A549 (cell line): ENCODE results near the gene EPB41L2. TPM values are rescaled to one million over a fixed set of nuclear protein-coding genes. Genes with fewer than 3 reads are reported as not detected.

Experiments
- ATAC-seq, 2 experiments: fragments of 200-7000 bp in 1 of 2; fragments of >200 bp in 1 of 2; cut with Nextera tagmentation in 1 of 2; cut with Tn5 transposase in 1 of 2; 3 replicates each; pipeline versions ENCODE4 v1.8.0 to v1.9.1; 2018 to 2020; ENCODE audit warnings: mild to moderate bottlenecking in 1 of 2, moderate library complexity in 1 of 2
- CTCF ChIA-PET: fragments of 300-600 bp; sonication (Branson Sonifier 250); formaldehyde crosslinking; extraction: SDS; loops from one replicate; lab custom pipeline; 2021; ENCODE audit warnings: antibody characterized with exemption, inconsistent platforms; lab: Yijun Ruan, JAX
- POLR2A ChIA-PET: fragments of 350-600 bp; formaldehyde crosslinking; extraction: SDS; loops from one replicate; lab custom pipeline; 2021; ENCODE audit warnings: antibody characterized with exemption, inconsistent platforms; lab: Yijun Ruan, JAX
- DNase-seq, 2 experiments: peaks; one replicate each; pipeline versions ENCODE4 v3.0.0 to v3.0.0-alpha.2; 2011 to 2016; ENCODE audit warnings: low read depth in 1 of 2, low spot score in 1 of 2
- FAIRE-seq: peaks from 2 replicates; lab custom pipeline; 2011; peaks lifted over from hg19 to GRCh38; lab: Jason Lieb, UNC
- H3K27ac ChIP-seq, 2 experiments: fragments of >200 bp; sonication (Bioruptor Twin); formaldehyde crosslinking; 3 replicates each; pipeline ENCODE4 v1.5.1; 2016 to 2017
- H3K4me1 ChIP-seq: fragments of >200 bp; sonication (Bioruptor Twin); formaldehyde crosslinking; 3 replicates; pipeline ENCODE4 v1.6.1; 2016
- H3K4me2 ChIP-seq: fragments of >200 bp; sonication (Bioruptor Twin); formaldehyde crosslinking; 3 replicates; pipeline ENCODE4 v1.6.1; 2016
- H3K4me3 ChIP-seq: fragments of >200 bp; sonication (Bioruptor Twin); formaldehyde crosslinking; 3 replicates; pipeline ENCODE4 v1.5.1; 2016
- H3K9me3 ChIP-seq: fragments of >200 bp; sonication (Bioruptor Twin); formaldehyde crosslinking; 3 replicates; pipeline ENCODE4 v1.6.1; 2016
- CBX2 ChIP-seq: fragments of 200-600 bp; sonication (generic); IDR thresholded peaks from 2 replicates; pipeline ENCODE4 v1.6.1; 2016; ENCODE audit warnings: low read depth, mild to moderate bottlenecking, borderline replicate concordance
- CBX8 ChIP-seq: fragments of 200-600 bp; sonication (generic); IDR thresholded peaks from 2 replicates; pipeline ENCODE4 v1.6.1; 2016
- CEBPB ChIP-seq, 2 experiments: fragments of >200 bp in 1 of 2; sonication (Bioruptor Twin) in 1 of 2; formaldehyde crosslinking in 1 of 2; IDR thresholded peaks; 2 replicates each; pipeline ENCODE4 v1.6.1; 2012 to 2016
- CHD2 ChIP-seq: fragments of 150-350 bp; IDR thresholded peaks from 2 replicates; pipeline ENCODE4 v1.6.1; 2014; ENCODE audit warnings: low read length; ENCODE audit not compliant: partially characterized antibody
- EHF ChIP-seq: fragments of 250-450 bp; sonication (Bioruptor Pico); IDR thresholded peaks from 2 replicates; pipeline ENCODE4 v1.5.0; 2020; ENCODE audit warnings: mild to moderate bottlenecking
- EP300 ChIP-seq, 2 experiments: fragments of >200 bp; sonication (Bioruptor Twin); formaldehyde crosslinking; IDR thresholded peaks; 2 replicates in 1 of 2; 3 replicates in 1 of 2; pipeline ENCODE4 v1.6.1; 2016 to 2017
- FOSL2 ChIP-seq, 2 experiments: fragments of 450-650 bp in 1 of 2; fragments of >200 bp in 1 of 2; sonication (Bioruptor Twin) in 1 of 2; formaldehyde crosslinking; IDR thresholded peaks; 2 replicates each; pipeline versions ENCODE4 v1.5.0 to v1.6.1; 2016 to 2020; ENCODE audit warnings: mild to moderate bottlenecking in 1 of 2, moderate library complexity in 1 of 2
- HDAC2 ChIP-seq: fragments of 200-600 bp; sonication (generic); IDR thresholded peaks from 2 replicates; pipeline ENCODE4 v1.6.1; 2016
- HEYL ChIP-seq: fragments of 250-450 bp; sonication (Bioruptor Pico); IDR thresholded peaks from 2 replicates; pipeline ENCODE4 v1.8.0; 2021; ENCODE audit warnings: mild to moderate bottlenecking, moderate library complexity
- HOXA7 ChIP-seq: fragments of 250-450 bp; sonication (Bioruptor Pico); IDR thresholded peaks from 2 replicates; pipeline ENCODE4 v1.5.0; 2020; ENCODE audit warnings: mild to moderate bottlenecking, moderate library complexity
- HOXB5 ChIP-seq: fragments of 250-450 bp; sonication (Bioruptor Pico); IDR thresholded peaks from 2 replicates; pipeline ENCODE4 v1.5.0; 2020; ENCODE audit warnings: mild to moderate bottlenecking, moderate library complexity
- KDM5A ChIP-seq: fragments of 200-600 bp; sonication (generic); IDR thresholded peaks from 2 replicates; pipeline ENCODE4 v1.6.1; 2016; ENCODE audit warnings: antibody characterized with exemption, mild to moderate bottlenecking
- MAZ ChIP-seq: fragments of 150-350 bp; IDR thresholded peaks from 2 replicates; pipeline ENCODE4 v1.6.1; 2014; ENCODE audit warnings: antibody characterized with exemption, low read depth, low read length, borderline replicate concordance
- MYC ChIP-seq: IDR thresholded peaks from 2 replicates; pipeline ENCODE4 v1.6.1; 2012; ENCODE audit warnings: mild to moderate bottlenecking, inconsistent platforms, low read length, improper control_type of control experiment, borderline replicate concordance
- NFE2L2 ChIP-seq: fragments of 150-350 bp; conservative IDR thresholded peaks from 2 replicates; pipeline ENCODE4 v1.6.1; 2014; ENCODE audit warnings: low read length
- NPAS2 ChIP-seq: fragments of 250-450 bp; sonication (Bioruptor Pico); IDR thresholded peaks from 2 replicates; pipeline ENCODE4 v1.8.0; 2022; ENCODE audit warnings: mild to moderate bottlenecking, moderate library complexity, borderline replicate concordance
- POLR2A ChIP-seq: IDR thresholded peaks from 2 replicates; pipeline ENCODE4 v1.6.1; 2012; ENCODE audit warnings: mild to moderate bottlenecking, low read length
- POLR2AphosphoS2 ChIP-seq: conservative IDR thresholded peaks from 2 replicates; pipeline ENCODE4 v1.6.1; 2012; ENCODE audit warnings: low read length, improper control_type of control experiment, inconsistent platforms
- RARB ChIP-seq: fragments of 250-450 bp; sonication (Bioruptor Pico); IDR thresholded peaks from 2 replicates; pipeline ENCODE4 v1.8.0; 2021; ENCODE audit warnings: mild to moderate bottlenecking, moderate library complexity
- RCOR1 ChIP-seq: fragments of 150-350 bp; IDR thresholded peaks from 2 replicates; pipeline ENCODE4 v1.6.1; 2014; ENCODE audit warnings: antibody characterized with exemption, low read length, low read depth
- TFCP2L1 ChIP-seq: fragments of 250-450 bp; sonication (Bioruptor Pico); IDR thresholded peaks from 2 replicates; pipeline ENCODE4 v1.5.0; 2021; ENCODE audit warnings: mild to moderate bottlenecking
- ZNF302 ChIP-seq: fragments of 250-450 bp; sonication (Bioruptor Pico); IDR thresholded peaks from 2 replicates; pipeline ENCODE4 v1.9.0; 2021; ENCODE audit warnings: inconsistent platforms, mild to moderate bottlenecking, moderate library complexity
- WGBS: methylation state at CpG from one replicate; pipeline ENCODE4 v1.1.6; 2017; ENCODE audit errors: missing lambda C conversion rate; 5-methylcytosine and 5-hydroxymethylcytosine counted together
- polyA plus RNA-seq, 4 experiments: library from polyadenylated mRNA; depleted of rRNA in 3 of 4; stranded (reverse); fragments of >200 nt; fragmentation: RNase III in 1 of 4; extraction: RNeasy Plus Mini Kit Qiagen cat#74134 plus additional on column Dnase treatment in 1 of 4; gene quantifications; 2 replicates in 3 of 4; 3 replicates in 1 of 4; pipeline ENCODE4 v1.2.3, GENCODE V29; 2011 to 2017
- TF ChIP-seq, protein P1 (sequence below): fragments of 250-450 bp; sonication (Bioruptor Pico); IDR thresholded peaks from 2 replicates; pipeline ENCODE4 v1.5.0; 2021; ENCODE audit warnings: mild to moderate bottlenecking, moderate library complexity, borderline replicate concordance
- TF ChIP-seq, protein P2 (sequence below): fragments of 250-450 bp; sonication (Bioruptor Pico); IDR thresholded peaks from 2 replicates; pipeline ENCODE4 v1.5.0; 2020; ENCODE audit warnings: low read depth, mild to moderate bottlenecking, moderate library complexity
- TF ChIP-seq, protein P3 (sequence below): fragments of >200 bp; sonication (Bioruptor Twin); formaldehyde crosslinking; IDR thresholded peaks from 3 replicates; pipeline ENCODE4 v1.6.1; 2016
- TF ChIP-seq, protein P4 (sequence below): IDR thresholded peaks from 2 replicates; pipeline ENCODE4 v1.6.1; 2012; ENCODE audit warnings: low read depth, borderline replicate concordance
- TF ChIP-seq, protein P5 (sequence below): fragments of >200 bp; sonication (Bioruptor Twin); formaldehyde crosslinking; IDR thresholded peaks from 2 replicates; pipeline ENCODE4 v1.6.1; 2016

Gene EPB41L2
- polyA plus RNA-seq, 2 of the 4 experiments (the other 2 are of a cell fraction) = 42.9 to 50.3 TPM

DNA sequence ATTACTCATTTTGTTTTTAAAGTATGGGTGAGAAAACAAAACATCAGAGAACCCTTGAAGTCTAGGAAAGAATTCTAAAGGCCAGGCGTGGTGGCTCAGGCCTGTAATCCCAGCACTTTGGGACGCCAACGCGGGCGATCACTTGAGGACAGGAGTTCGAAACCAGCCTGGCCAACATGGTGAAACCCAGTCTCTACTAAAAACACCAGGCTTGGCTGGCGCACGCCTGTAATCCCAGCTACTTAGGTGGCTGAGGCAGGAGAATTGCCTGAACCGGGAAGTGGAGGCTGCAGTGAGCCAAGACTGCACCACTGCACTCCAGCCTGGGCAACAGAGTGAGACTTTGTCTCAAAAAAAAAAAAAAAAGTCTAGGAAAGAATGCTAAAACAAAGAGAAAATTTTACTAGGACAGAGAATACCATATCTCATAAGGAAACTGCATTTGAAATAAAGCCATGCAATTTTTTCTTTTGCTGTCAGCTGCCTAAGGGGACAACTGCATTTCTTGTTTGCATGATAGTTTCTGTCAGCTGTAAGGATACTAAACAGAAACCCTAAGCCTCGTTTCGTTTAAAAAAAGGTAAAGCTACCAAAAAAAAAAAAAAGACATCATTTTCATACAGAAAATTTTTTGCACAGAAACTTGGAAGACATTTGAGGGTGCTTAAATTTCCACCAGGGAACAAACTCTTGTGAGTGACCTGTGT, 203.7 kb downstream of the EPB41L2 start:
- DNase-seq (no peak), FAIRE-seq (no peak)
- CTCF ChIA-PET = interaction anchor here (0.6 kb wide), 1 partner anchor 15 kb away, joined by 3 read pairs; no protein-coding TSS in a partner anchor
- Histone ChIP-seq H3K9me3 (no peaks in the 10 kb centered on the region), H3K4me1 (no peaks in the 10 kb centered on the region; the same call in 2 of the 3 replicates), H3K4me2 (no peak overlapping the region)
- POLR2A ChIA-PET = no interaction called here
- TF ChIP-seq CHD2 (no peak), CEBPB (IDR thresholded peaks at IDR 0.05) (no peak), MAZ (no peak), RCOR1 (no peak), TFCP2L1 (CRISPR knock-in tag) (no peak), NPAS2 (no peak), POLR2A (no peak), MYC (no peak), EHF (CRISPR knock-in tag) (no peak), POLR2AphosphoS2 (no peak), ZNF302 (CRISPR knock-in tag) (no peak), HEYL (CRISPR knock-in tag) (no peak), HDAC2 (no peak), KDM5A (no peak), HOXA7 (CRISPR knock-in tag) (no peak), CBX2 (no peak), HOXB5 (CRISPR knock-in tag) (no peak)
- TF ChIP-seq, protein P1, sequence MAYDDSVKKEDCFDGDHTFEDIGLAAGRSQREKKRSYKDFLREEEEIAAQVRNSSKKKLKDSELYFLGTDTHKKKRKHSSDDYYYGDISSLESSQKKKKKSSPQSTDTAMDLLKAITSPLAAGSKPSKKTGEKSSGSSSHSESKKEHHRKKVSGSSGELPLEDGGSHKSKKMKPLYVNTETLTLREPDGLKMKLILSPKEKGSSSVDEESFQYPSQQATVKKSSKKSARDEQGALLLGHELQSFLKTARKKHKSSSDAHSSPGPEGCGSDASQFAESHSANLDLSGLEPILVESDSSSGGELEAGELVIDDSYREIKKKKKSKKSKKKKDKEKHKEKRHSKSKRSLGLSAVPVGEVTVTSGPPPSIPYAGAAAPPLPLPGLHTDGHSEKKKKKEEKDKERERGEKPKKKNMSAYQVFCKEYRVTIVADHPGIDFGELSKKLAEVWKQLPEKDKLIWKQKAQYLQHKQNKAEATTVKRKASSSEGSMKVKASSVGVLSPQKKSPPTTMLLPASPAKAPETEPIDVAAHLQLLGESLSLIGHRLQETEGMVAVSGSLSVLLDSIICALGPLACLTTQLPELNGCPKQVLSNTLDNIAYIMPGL (CRISPR knock-in tag) = no peak
- TF ChIP-seq, all 56 proteins: peak for 0
- Histone ChIP-seq H3K4me3 (no peak overlapping the region), H3K27ac (no peak overlapping the region)
- ATAC-seq = no peak
- WGBS = 92% methylated on average over 11 of the region's 11 CpGs

GRCh38 chr6:130858498-130859160, 204.4 kb downstream of the EPB41L2 start:
- no peak overlapping the region for H3K4me3 ChIP-seq
- no peak for FAIRE-seq
- 87% methylated on average over 2 of the region's 2 CpGs for WGBS
- CTCF ChIA-PET = no interaction called here
- TF ChIP-seq HOXB5 (CRISPR knock-in tag) = no peak
- TF ChIP-seq, protein P2, sequence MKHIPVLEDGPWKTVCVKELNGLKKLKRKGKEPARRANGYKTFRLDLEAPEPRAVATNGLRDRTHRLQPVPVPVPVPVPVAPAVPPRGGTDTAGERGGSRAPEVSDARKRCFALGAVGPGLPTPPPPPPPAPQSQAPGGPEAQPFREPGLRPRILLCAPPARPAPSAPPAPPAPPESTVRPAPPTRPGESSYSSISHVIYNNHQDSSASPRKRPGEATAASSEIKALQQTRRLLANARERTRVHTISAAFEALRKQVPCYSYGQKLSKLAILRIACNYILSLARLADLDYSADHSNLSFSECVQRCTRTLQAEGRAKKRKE = no peak
- TF ChIP-seq, protein P3, sequence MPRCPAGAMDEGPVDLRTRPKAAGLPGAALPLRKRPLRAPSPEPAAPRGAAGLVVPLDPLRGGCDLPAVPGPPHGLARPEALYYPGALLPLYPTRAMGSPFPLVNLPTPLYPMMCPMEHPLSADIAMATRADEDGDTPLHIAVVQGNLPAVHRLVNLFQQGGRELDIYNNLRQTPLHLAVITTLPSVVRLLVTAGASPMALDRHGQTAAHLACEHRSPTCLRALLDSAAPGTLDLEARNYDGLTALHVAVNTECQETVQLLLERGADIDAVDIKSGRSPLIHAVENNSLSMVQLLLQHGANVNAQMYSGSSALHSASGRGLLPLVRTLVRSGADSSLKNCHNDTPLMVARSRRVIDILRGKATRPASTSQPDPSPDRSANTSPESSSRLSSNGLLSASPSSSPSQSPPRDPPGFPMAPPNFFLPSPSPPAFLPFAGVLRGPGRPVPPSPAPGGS = no peak
- TF ChIP-seq, protein P4, sequence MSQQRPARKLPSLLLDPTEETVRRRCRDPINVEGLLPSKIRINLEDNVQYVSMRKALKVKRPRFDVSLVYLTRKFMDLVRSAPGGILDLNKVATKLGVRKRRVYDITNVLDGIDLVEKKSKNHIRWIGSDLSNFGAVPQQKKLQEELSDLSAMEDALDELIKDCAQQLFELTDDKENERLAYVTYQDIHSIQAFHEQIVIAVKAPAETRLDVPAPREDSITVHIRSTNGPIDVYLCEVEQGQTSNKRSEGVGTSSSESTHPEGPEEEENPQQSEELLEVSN = no peak
- no peak for TF ChIP-seq ZNF302 (CRISPR knock-in tag)
- TF ChIP-seq RARB (CRISPR knock-in tag) = no peak
- no peak for TF ChIP-seq CBX2
- TF ChIP-seq HEYL (CRISPR knock-in tag) = no peak
- TF ChIP-seq, protein P5, sequence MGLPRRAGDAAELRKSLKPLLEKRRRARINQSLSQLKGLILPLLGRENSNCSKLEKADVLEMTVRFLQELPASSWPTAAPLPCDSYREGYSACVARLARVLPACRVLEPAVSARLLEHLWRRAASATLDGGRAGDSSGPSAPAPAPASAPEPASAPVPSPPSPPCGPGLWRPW = no peak
- no peak for TF ChIP-seq NFE2L2
- no peak for TF ChIP-seq FOSL2 (IDR thresholded peaks at IDR 0.05)
- TF ChIP-seq FOSL2 (CRISPR knock-in tag; IDR thresholded peaks at IDR 0.05) = no peak
- TF ChIP-seq, protein P1 (CRISPR knock-in tag) = no peak
- no peak for TF ChIP-seq EP300 (IDR thresholded peaks at IDR 0.05)
- no peak for TF ChIP-seq CBX8
- peaks cover 6% of the 10 kb centered on the region for H3K4me1 ChIP-seq
- no peak overlapping the region for H3K27ac ChIP-seq
- POLR2A ChIA-PET = no interaction called here
- no peak for DNase-seq
- no peak overlapping the region for H3K4me2 ChIP-seq
- ATAC-seq = no peak
- H3K9me3 ChIP-seq = no peaks in the 10 kb centered on the region
